Measurements from ENCODE around the gene KCNMB4.

GRCh38 chr12:70482764-70483163 lies 116.7 kb downstream of the KCNMB4 start:
- TF ChIP-seq RAD21 (IDR thresholded peaks at IDR 0.05; ENCODE audit: low read depth) = no peak
- no peak for TF ChIP-seq CREB1 (IDR thresholded peaks at IDR 0.05; ENCODE audit: low read depth)
- no peak for TF ChIP-seq ZBTB7A (IDR thresholded peaks at IDR 0.05; ENCODE audit: low read depth)
- TF ChIP-seq FOXM1 (IDR thresholded peaks at IDR 0.05; ENCODE audit: borderline replicate concordance, low read depth) = no peak
- TF ChIP-seq, protein P1, sequence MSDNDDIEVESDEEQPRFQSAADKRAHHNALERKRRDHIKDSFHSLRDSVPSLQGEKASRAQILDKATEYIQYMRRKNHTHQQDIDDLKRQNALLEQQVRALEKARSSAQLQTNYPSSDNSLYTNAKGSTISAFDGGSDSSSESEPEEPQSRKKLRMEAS (IDR thresholded peaks at IDR 0.05) = no peak
- TF ChIP-seq TEAD4 (IDR thresholded peaks at IDR 0.05) = no peak
- no peak for TF ChIP-seq EP300 (IDR thresholded peaks at IDR 0.05; ENCODE audit: borderline replicate concordance)
- no peak for TF ChIP-seq EGR1 (IDR thresholded peaks at IDR 0.05)
- TF ChIP-seq, protein P2, sequence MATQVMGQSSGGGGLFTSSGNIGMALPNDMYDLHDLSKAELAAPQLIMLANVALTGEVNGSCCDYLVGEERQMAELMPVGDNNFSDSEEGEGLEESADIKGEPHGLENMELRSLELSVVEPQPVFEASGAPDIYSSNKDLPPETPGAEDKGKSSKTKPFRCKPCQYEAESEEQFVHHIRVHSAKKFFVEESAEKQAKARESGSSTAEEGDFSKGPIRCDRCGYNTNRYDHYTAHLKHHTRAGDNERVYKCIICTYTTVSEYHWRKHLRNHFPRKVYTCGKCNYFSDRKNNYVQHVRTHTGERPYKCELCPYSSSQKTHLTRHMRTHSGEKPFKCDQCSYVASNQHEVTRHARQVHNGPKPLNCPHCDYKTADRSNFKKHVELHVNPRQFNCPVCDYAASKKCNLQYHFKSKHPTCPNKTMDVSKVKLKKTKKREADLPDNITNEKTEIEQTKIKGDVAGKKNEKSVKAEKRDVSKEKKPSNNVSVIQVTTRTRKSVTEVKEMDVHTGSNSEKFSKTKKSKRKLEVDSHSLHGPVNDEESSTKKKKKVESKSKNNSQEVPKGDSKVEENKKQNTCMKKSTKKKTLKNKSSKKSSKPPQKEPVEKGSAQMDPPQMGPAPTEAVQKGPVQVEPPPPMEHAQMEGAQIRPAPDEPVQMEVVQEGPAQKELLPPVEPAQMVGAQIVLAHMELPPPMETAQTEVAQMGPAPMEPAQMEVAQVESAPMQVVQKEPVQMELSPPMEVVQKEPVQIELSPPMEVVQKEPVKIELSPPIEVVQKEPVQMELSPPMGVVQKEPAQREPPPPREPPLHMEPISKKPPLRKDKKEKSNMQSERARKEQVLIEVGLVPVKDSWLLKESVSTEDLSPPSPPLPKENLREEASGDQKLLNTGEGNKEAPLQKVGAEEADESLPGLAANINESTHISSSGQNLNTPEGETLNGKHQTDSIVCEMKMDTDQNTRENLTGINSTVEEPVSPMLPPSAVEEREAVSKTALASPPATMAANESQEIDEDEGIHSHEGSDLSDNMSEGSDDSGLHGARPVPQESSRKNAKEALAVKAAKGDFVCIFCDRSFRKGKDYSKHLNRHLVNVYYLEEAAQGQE (IDR thresholded peaks at IDR 0.05; ENCODE audit: low read depth) = no peak
- TF ChIP-seq, protein P3, sequence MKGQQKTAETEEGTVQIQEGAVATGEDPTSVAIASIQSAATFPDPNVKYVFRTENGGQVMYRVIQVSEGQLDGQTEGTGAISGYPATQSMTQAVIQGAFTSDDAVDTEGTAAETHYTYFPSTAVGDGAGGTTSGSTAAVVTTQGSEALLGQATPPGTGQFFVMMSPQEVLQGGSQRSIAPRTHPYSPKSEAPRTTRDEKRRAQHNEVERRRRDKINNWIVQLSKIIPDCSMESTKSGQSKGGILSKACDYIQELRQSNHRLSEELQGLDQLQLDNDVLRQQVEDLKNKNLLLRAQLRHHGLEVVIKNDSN (IDR thresholded peaks at IDR 0.05) = no peak
- no peak for TF ChIP-seq TAF1 (IDR thresholded peaks at IDR 0.05; ENCODE audit: low read depth)
- no peak for TF ChIP-seq CEBPB (IDR thresholded peaks at IDR 0.05)
- no peak for TF ChIP-seq NFIC (IDR thresholded peaks at IDR 0.05)

Data from Ishikawa (cell line).